Measurements from ENCODE around the gene FKTN.

The FKTN gene

DNA sequence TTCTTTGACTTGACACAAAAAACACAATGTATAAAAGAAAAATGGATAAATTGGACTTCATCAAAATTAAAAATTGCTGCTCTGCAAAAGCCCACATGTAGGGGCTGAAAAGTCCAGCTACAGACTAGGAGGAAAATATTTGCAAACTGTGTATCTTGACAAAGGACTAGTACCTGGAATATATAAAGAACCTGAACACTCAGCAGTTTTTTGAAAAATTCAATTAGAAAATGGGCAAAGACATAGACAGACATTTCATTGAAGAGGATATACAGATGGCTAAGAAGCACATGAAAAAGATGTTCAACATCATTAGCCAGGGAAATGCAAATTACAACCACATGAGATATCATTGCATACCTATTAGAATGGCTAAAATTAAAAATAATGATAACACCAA, 85.9 kb downstream of the FKTN start:
- H3K27ac ChIP-seq (ENCODE audit: low read depth, low read length, poor library complexity, severe bottlenecking): no peak overlapping the region
- no peaks in the 10 kb centered on the region for H3K27me3 ChIP-seq (ENCODE audit: insufficient read depth, low read length)
- H3K4me3 ChIP-seq (ENCODE audit: low read depth, low read length, poor library complexity, severe bottlenecking): no peak overlapping the region
- H2AFZ ChIP-seq (ENCODE audit: low read length): no peak overlapping the region
- H3K4me1 ChIP-seq (ENCODE audit: insufficient read depth, low read length, severe bottlenecking): no peaks in the 10 kb centered on the region
- H3K9me2 ChIP-seq (ENCODE audit: low read depth, low read length): no peaks in the 10 kb centered on the region
- no peaks in the 10 kb centered on the region for H3F3A ChIP-seq (ENCODE audit: insufficient read depth, low read length)
- TF ChIP-seq EZH2 (IDR thresholded peaks at IDR 0.05; ENCODE audit: borderline replicate concordance, low read length): no peak
- no peaks in the 10 kb centered on the region for H3K36me3 ChIP-seq (ENCODE audit: insufficient read depth, low read length)
- no peaks in the 10 kb centered on the region for H3K9me3 ChIP-seq (ENCODE audit: low read length)
- no peaks in the 10 kb centered on the region for H3K79me2 ChIP-seq (ENCODE audit: insufficient read depth, low read length)
- H4K20me1 ChIP-seq (ENCODE audit: insufficient read depth, low read length): no peaks in the 10 kb centered on the region
- H3K9ac ChIP-seq (ENCODE audit: low read length): no peak overlapping the region
- no peak overlapping the region for H3K4me2 ChIP-seq (ENCODE audit: low read length)

DNA sequence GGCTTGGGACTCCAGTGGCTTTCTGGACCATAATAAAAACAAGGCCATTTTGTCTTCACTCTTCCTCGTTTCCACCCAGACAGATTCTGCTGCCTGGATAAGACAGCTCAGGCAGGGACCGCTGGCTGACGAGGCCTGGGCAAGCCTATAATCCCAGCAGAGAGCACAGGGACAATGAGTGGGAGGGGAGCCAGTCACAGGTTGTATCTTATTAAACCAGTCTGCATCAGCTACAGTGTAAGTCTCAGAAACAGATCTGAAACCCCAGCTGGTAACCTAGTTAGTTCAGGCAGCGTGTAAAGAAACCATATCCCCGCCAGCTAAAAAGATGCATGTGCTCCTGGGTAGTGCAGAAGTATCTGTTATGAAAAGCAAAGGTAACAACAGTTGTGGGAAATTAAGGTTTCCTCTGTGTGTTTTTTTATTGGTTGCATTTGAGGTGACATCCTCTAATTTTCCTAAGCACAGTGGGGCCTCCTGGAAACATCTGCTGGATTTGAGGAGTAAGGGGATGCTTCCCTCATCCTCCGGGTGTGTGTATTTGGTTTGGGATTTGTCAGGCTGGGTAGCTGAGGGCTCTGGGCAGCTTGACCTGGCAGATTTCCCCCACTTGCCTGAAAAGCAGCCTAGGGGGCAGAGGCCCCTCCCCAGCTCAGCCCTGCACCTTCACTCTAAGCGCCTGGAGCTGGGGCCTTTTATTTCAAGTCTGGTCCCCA, 89.1 kb downstream of the FKTN start:
- H3K4me3 ChIP-seq (ENCODE audit: low read depth, low read length, poor library complexity, severe bottlenecking): no peak overlapping the region
- no peak overlapping the region for H3K9ac ChIP-seq (ENCODE audit: low read length)
- no peaks in the 10 kb centered on the region for H3K9me2 ChIP-seq (ENCODE audit: low read depth, low read length)
- no peaks in the 10 kb centered on the region for H3K4me1 ChIP-seq (ENCODE audit: insufficient read depth, low read length, severe bottlenecking)
- no peak overlapping the region for H3K27ac ChIP-seq (ENCODE audit: low read depth, low read length, poor library complexity, severe bottlenecking)
- no peak overlapping the region for H2AFZ ChIP-seq (ENCODE audit: low read length)
- no peaks in the 10 kb centered on the region for H3K79me2 ChIP-seq (ENCODE audit: insufficient read depth, low read length)
- H3F3A ChIP-seq (ENCODE audit: insufficient read depth, low read length): no peaks in the 10 kb centered on the region
- no peaks in the 10 kb centered on the region for H4K20me1 ChIP-seq (ENCODE audit: insufficient read depth, low read length)
- H3K9me3 ChIP-seq (ENCODE audit: low read length): no peaks in the 10 kb centered on the region
- no peaks in the 10 kb centered on the region for H3K27me3 ChIP-seq (ENCODE audit: insufficient read depth, low read length)
- H3K4me2 ChIP-seq (ENCODE audit: low read length): no peak overlapping the region
- no peaks in the 10 kb centered on the region for H3K36me3 ChIP-seq (ENCODE audit: insufficient read depth, low read length)
- no peak for TF ChIP-seq EZH2 (IDR thresholded peaks at IDR 0.05; ENCODE audit: borderline replicate concordance, low read length)
- TF ChIP-seq, protein P1, sequence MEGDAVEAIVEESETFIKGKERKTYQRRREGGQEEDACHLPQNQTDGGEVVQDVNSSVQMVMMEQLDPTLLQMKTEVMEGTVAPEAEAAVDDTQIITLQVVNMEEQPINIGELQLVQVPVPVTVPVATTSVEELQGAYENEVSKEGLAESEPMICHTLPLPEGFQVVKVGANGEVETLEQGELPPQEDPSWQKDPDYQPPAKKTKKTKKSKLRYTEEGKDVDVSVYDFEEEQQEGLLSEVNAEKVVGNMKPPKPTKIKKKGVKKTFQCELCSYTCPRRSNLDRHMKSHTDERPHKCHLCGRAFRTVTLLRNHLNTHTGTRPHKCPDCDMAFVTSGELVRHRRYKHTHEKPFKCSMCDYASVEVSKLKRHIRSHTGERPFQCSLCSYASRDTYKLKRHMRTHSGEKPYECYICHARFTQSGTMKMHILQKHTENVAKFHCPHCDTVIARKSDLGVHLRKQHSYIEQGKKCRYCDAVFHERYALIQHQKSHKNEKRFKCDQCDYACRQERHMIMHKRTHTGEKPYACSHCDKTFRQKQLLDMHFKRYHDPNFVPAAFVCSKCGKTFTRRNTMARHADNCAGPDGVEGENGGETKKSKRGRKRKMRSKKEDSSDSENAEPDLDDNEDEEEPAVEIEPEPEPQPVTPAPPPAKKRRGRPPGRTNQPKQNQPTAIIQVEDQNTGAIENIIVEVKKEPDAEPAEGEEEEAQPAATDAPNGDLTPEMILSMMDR (IDR thresholded peaks at IDR 0.05; ENCODE audit: low read length): no peak

DNA sequence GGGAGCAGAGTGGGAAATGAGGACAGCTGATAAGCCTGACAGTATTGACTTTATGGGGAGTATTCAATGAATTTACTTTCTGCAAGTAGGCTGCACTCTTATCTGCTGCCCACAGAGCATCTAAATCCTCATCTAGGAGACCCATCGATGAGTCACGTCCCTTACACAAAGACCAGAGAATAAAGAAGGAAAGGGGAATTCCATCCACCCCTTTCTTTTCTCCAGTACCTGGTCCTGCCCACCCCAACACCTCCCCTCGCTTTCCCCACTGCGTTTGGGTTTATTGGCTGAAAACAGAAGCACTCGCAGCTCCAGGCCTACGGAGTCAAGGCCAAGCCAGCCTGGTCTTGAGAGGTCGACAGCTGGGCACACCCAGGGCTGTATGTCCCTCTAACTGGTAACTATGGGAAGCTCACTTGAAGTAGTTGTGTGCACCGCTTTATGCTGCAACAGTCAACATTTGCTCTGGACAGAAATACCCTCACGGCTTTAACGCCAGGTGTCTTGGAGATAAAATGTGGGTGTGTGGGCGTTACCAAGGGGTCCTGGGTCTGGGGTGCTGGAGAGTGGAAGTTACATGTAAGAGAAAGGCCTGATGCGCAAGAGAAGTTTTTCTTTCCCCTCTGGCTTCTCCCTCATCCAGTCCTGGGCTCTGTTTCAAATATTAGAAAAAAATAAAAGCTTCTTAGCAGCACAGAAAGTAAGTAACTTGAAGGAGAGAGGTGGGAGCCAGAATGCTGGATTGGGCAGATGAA, 89.8 kb downstream of the FKTN start:
- Histone ChIP-seq H4K20me1 (ENCODE audit: insufficient read depth, low read length) (no peaks in the 10 kb centered on the region), H3K9me3 (ENCODE audit: low read length) (no peaks in the 10 kb centered on the region), H3K36me3 (ENCODE audit: insufficient read depth, low read length) (no peaks in the 10 kb centered on the region), H3K27me3 (ENCODE audit: insufficient read depth, low read length) (no peaks in the 10 kb centered on the region; the same call in 1 of the 2 replicates), H2AFZ (ENCODE audit: low read length) (no peak overlapping the region), H3K4me3 (ENCODE audit: low read depth, low read length, poor library complexity, severe bottlenecking) (no peak overlapping the region), H3K9me2 (ENCODE audit: low read depth, low read length) (no peaks in the 10 kb centered on the region), H3K27ac (ENCODE audit: low read depth, low read length, poor library complexity, severe bottlenecking) (no peak overlapping the region), H3F3A (ENCODE audit: insufficient read depth, low read length) (no peaks in the 10 kb centered on the region), H3K79me2 (ENCODE audit: insufficient read depth, low read length) (no peaks in the 10 kb centered on the region), H3K4me2 (ENCODE audit: low read length) (no peak overlapping the region), H3K4me1 (ENCODE audit: insufficient read depth, low read length, severe bottlenecking) (no peaks in the 10 kb centered on the region), H3K9ac (ENCODE audit: low read length) (no peak overlapping the region)
- TF ChIP-seq, protein P1 (IDR thresholded peaks at IDR 0.05; ENCODE audit: low read length): no peak
- no peak for TF ChIP-seq EZH2 (IDR thresholded peaks at IDR 0.05; ENCODE audit: borderline replicate concordance, low read length)
